GM23338 (cell line): Measurements from ENCODE around the gene DCP1B. TPM values are rescaled to one million over a fixed set of nuclear protein-coding genes. Genes with fewer than 3 reads are reported as not detected.

Source experiments
- ATAC-seq: fragments of 200-7000 bp; cut with Tn5 transposase; 3 replicates; pipeline ENCODE4 v1.9.1; 2020
- DNase-seq: peaks from one replicate; pipeline ENCODE4 v3.0.0-alpha.2; 2015; ENCODE audit warnings: low spot score
- H2AFZ ChIP-seq: fragments of 200-600 bp; sonication (generic); 2 replicates; pipeline ENCODE4 v1.8.0; 2016; ENCODE audit warnings: antibody characterized with exemption, mild to moderate bottlenecking, moderate library complexity
- H3F3A ChIP-seq: fragments of 200-600 bp; sonication (generic); replicated peaks from 2 replicates; pipeline ENCODE4 v1.8.0; 2017; ENCODE audit warnings: antibody characterized with exemption, mixed run types, low read depth
- H3K27ac ChIP-seq: fragments of 200-600 bp; sonication (generic); 2 replicates; pipeline ENCODE4 v1.6.1; 2016; ENCODE audit warnings: low read depth
- H3K27me3 ChIP-seq: fragments of 200-600 bp; sonication (generic); 2 replicates; pipeline ENCODE4 v1.8.0; 2016; ENCODE audit warnings: mild to moderate bottlenecking, mixed run types, moderate library complexity; ENCODE audit not compliant: insufficient read depth
- H3K36me3 ChIP-seq: fragments of 200-600 bp; sonication (generic); 2 replicates; pipeline ENCODE4 v1.8.0; 2016; ENCODE audit warnings: mild to moderate bottlenecking; ENCODE audit not compliant: insufficient read depth
- H3K4me1 ChIP-seq: fragments of 200-600 bp; sonication (generic); 2 replicates; pipeline ENCODE4 v1.8.0; 2016; ENCODE audit warnings: mild to moderate bottlenecking, moderate library complexity; ENCODE audit not compliant: insufficient read depth
- H3K4me2 ChIP-seq: fragments of 200-600 bp; sonication (generic); 2 replicates; pipeline ENCODE4 v1.7.1; 2017; ENCODE audit warnings: mixed run types
- H3K4me3 ChIP-seq: fragments of 200-600 bp; sonication (generic); 2 replicates; pipeline ENCODE4 v1.6.1; 2016; ENCODE audit warnings: mixed run types
- H3K79me2 ChIP-seq: fragments of 200-600 bp; sonication (generic); replicated peaks from 2 replicates; pipeline ENCODE4 v1.8.0; 2017; ENCODE audit warnings: mild to moderate bottlenecking; ENCODE audit not compliant: insufficient read depth
- H3K9me2 ChIP-seq: fragments of 200-600 bp; sonication (generic); 2 replicates; pipeline ENCODE4 v1.8.0; 2017; ENCODE audit not compliant: insufficient read depth
- H4K20me1 ChIP-seq: fragments of 200-600 bp; sonication (generic); replicated peaks from 2 replicates; pipeline ENCODE4 v1.8.0; 2017; ENCODE audit warnings: mild to moderate bottlenecking; ENCODE audit not compliant: insufficient read depth
- H3K27ac Mint-ChIP-seq: 2 replicates; pipeline ENCODE4 v1.8.0; 2020; ENCODE audit warnings: inconsistent platforms, mild to moderate bottlenecking, moderate library complexity, mixed read lengths
- H3K27me3 Mint-ChIP-seq: 3 replicates; pipeline ENCODE4 v1.8.0; 2022; ENCODE audit warnings: low read depth, mild to moderate bottlenecking, moderate library complexity, mixed read lengths, inconsistent platforms; ENCODE audit not compliant: insufficient read depth, poor library complexity
- H3K36me3 Mint-ChIP-seq: 3 replicates; pipeline ENCODE4 v1.8.0; 2021; ENCODE audit warnings: low read depth, mild to moderate bottlenecking, inconsistent platforms, moderate library complexity, mixed read lengths
- H3K4me1 Mint-ChIP-seq: 3 replicates; pipeline ENCODE4 v1.8.0; 2020; ENCODE audit warnings: mild to moderate bottlenecking, inconsistent platforms, mixed read lengths
- H3K4me3 Mint-ChIP-seq: 3 replicates; pipeline ENCODE4 v1.8.0; 2021; ENCODE audit warnings: moderate library complexity, mild to moderate bottlenecking, inconsistent platforms, mixed read lengths
- H3K9me3 Mint-ChIP-seq: 3 replicates; pipeline ENCODE4 v1.8.0; 2020; ENCODE audit warnings: moderate library complexity, mild to moderate bottlenecking, inconsistent platforms, mixed read lengths
- CREB1 ChIP-seq: fragments of 250-450 bp; sonication (Bioruptor Pico); IDR thresholded peaks from 2 replicates; pipeline ENCODE4 v1.5.0; 2020; ENCODE audit warnings: low read depth, mild to moderate bottlenecking, moderate library complexity
- EZH2 ChIP-seq: fragments of 200-600 bp; sonication (generic); IDR thresholded peaks from one replicate; pipeline ENCODE4 v1.8.0; 2017; ENCODE audit warnings: antibody characterized with exemption, mild to moderate bottlenecking, low read depth; ENCODE audit not compliant: unreplicated experiment
- EZH2phosphoT487 ChIP-seq: fragments of 200-600 bp; sonication (generic); IDR thresholded peaks from one replicate; pipeline ENCODE4 v1.8.1; 2018; ENCODE audit warnings: antibody characterized with exemption; ENCODE audit not compliant: unreplicated experiment
- JUNB ChIP-seq: IDR thresholded peaks from one replicate; pipeline ENCODE4 v1.6.1; 2016; ENCODE audit warnings: antibody characterized with exemption; ENCODE audit not compliant: unreplicated experiment
- NANOG ChIP-seq: IDR thresholded peaks from 2 replicates; pipeline ENCODE4 v1.6.1; 2016; ENCODE audit warnings: antibody characterized with exemption, borderline replicate concordance
- POLR2AphosphoS5 ChIP-seq: IDR thresholded peaks from 2 replicates; pipeline ENCODE4 v1.6.1; 2016; ENCODE audit warnings: antibody characterized with exemption, low read depth
- STAT1 ChIP-seq: IDR thresholded peaks from one replicate; pipeline ENCODE4 v1.6.1; 2016; ENCODE audit warnings: antibody characterized with exemption; ENCODE audit not compliant: unreplicated experiment
- ZNF114 ChIP-seq: fragments of 250-450 bp; sonication (Bioruptor Pico); IDR thresholded peaks from 2 replicates; pipeline ENCODE4 v1.5.0; 2020; ENCODE audit warnings: mild to moderate bottlenecking, moderate library complexity
- ZNF331 ChIP-seq: fragments of 250-450 bp; sonication (Bioruptor Pico); IDR thresholded peaks from 2 replicates; pipeline ENCODE4 v1.5.0; 2020; ENCODE audit warnings: low read depth, mild to moderate bottlenecking, moderate library complexity
- polyA plus RNA-seq: library from polyadenylated mRNA; unstranded; fragments of >200 nt; fragmentation: Nextera tagmentation; extraction: Ambion mirVana; gene quantifications from 2 replicates; pipeline ENCODE4 v1.2.1, GENCODE V29; 2016
- total RNA-seq: library from RNA; depleted of rRNA; stranded (reverse); fragments of >200 nt; shearing (Covaris generic); gene quantifications from 2 replicates; pipeline ENCODE4 v1.2.3, GENCODE V29; 2014
- TF ChIP-seq, protein P1 (sequence below): IDR thresholded peaks from one replicate; pipeline ENCODE4 v1.6.1; 2018; ENCODE audit warnings: antibody characterized with exemption; ENCODE audit not compliant: unreplicated experiment
- TF ChIP-seq, protein P2 (sequence below), 2 experiments: fragments of 200-600 bp in 1 of 2; sonication (generic) in 1 of 2; conservative IDR thresholded peaks; 2 replicates each; pipeline versions ENCODE4 v1.5.1 to v1.6.1; 2016 to 2017; ENCODE audit warnings: antibody characterized with exemption in 2 of 2, low read depth in 2 of 2, mild to moderate bottlenecking in 2 of 2, moderate library complexity in 1 of 2
- TF ChIP-seq, protein P3 (sequence below): fragments of 250-450 bp; sonication (Bioruptor Pico); IDR thresholded peaks from 2 replicates; pipeline ENCODE4 v1.5.0; 2020; ENCODE audit warnings: mild to moderate bottlenecking, moderate library complexity
- TF ChIP-seq, protein P4 (sequence below): IDR thresholded peaks from 2 replicates; pipeline ENCODE4 v1.6.1; 2016; ENCODE audit warnings: antibody characterized with exemption

DCP1B gene
- total and polyA plus RNA-seq, 2 experiments from 2014 or later: 24.4 to 29.8 TPM

DNA sequence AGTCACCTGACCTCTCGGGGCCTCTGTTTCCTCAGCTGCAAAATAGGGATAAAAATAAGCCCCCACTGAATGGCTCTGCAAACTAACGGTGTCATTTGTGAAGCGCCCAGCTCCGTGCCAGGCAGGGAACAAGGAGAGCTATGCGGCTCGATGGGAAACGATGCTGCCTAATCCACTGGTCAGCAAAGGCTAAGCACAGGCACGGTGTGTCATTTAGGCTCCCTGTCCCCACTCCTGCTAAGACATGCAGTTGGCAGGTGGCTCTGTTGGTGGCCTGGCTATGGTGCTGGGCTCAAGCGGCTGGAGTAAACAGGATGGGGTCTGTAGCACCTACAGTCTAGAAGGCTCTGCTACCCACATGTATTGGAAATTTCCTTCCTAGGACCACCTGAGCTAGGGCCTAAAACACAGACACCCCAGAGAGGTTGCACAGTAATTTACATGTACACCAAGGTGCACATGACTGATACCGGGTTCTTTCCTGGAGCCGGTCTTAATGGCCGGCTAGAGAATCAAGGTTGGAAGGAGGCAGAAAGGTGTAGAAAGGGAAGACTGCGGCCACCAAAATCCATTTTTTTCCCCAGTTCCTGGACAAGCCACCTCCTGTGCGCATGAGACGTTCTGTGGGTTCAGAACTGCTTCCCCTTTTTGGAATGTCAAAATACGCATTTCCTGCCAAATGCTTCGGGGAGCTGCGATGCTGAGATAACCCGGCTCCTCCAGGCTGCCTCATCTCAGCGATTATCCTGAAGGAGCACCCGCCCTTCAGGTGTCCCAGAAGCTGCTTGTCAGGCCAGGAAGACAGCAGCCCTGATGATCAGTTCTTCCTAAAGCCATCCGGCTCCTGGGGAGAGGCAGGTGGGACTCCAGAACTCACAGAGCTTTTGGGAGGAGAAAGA is 86.8 kb downstream of the DCP1B start:
- Mint-ChIP-seq H3K4me3 (no peak overlapping the region), H3K27ac (no peak overlapping the region)

More for the DNA sequence above, 86.8 kb downstream of the DCP1B start:
- ATAC-seq: no peak
- Histone ChIP-seq H2AFZ (no peak overlapping the region), H3K4me2 (no peak overlapping the region), H3K27ac (no peak overlapping the region), H3K4me1 (no peaks in the 10 kb centered on the region), H3K79me2 (no peaks in the 10 kb centered on the region), H3K4me3 (no peak overlapping the region), H3K27me3 (no peaks in the 10 kb centered on the region), H3F3A (no peaks in the 10 kb centered on the region), H4K20me1 (no peaks in the 10 kb centered on the region), H3K36me3 (no peaks in the 10 kb centered on the region), H3K9me2 (no peaks in the 10 kb centered on the region)
- peaks cover 9% of the 10 kb centered on the region for H3K27me3 Mint-ChIP-seq
- no peak for DNase-seq
- peaks cover 15% of the 10 kb centered on the region for H3K4me1 Mint-ChIP-seq
- H3K9me3 Mint-ChIP-seq: no peaks in the 10 kb centered on the region
- TF ChIP-seq, protein P1, sequence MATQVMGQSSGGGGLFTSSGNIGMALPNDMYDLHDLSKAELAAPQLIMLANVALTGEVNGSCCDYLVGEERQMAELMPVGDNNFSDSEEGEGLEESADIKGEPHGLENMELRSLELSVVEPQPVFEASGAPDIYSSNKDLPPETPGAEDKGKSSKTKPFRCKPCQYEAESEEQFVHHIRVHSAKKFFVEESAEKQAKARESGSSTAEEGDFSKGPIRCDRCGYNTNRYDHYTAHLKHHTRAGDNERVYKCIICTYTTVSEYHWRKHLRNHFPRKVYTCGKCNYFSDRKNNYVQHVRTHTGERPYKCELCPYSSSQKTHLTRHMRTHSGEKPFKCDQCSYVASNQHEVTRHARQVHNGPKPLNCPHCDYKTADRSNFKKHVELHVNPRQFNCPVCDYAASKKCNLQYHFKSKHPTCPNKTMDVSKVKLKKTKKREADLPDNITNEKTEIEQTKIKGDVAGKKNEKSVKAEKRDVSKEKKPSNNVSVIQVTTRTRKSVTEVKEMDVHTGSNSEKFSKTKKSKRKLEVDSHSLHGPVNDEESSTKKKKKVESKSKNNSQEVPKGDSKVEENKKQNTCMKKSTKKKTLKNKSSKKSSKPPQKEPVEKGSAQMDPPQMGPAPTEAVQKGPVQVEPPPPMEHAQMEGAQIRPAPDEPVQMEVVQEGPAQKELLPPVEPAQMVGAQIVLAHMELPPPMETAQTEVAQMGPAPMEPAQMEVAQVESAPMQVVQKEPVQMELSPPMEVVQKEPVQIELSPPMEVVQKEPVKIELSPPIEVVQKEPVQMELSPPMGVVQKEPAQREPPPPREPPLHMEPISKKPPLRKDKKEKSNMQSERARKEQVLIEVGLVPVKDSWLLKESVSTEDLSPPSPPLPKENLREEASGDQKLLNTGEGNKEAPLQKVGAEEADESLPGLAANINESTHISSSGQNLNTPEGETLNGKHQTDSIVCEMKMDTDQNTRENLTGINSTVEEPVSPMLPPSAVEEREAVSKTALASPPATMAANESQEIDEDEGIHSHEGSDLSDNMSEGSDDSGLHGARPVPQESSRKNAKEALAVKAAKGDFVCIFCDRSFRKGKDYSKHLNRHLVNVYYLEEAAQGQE: no peak
- TF ChIP-seq EZH2 (no peak), JUNB (no peak), POLR2AphosphoS5 (no peak), ZNF331 (CRISPR knock-in tag) (no peak), EZH2phosphoT487 (no peak), NANOG (no peak), ZNF114 (CRISPR knock-in tag) (no peak), STAT1 (no peak), CREB1 (no peak)
- TF ChIP-seq, protein P2, sequence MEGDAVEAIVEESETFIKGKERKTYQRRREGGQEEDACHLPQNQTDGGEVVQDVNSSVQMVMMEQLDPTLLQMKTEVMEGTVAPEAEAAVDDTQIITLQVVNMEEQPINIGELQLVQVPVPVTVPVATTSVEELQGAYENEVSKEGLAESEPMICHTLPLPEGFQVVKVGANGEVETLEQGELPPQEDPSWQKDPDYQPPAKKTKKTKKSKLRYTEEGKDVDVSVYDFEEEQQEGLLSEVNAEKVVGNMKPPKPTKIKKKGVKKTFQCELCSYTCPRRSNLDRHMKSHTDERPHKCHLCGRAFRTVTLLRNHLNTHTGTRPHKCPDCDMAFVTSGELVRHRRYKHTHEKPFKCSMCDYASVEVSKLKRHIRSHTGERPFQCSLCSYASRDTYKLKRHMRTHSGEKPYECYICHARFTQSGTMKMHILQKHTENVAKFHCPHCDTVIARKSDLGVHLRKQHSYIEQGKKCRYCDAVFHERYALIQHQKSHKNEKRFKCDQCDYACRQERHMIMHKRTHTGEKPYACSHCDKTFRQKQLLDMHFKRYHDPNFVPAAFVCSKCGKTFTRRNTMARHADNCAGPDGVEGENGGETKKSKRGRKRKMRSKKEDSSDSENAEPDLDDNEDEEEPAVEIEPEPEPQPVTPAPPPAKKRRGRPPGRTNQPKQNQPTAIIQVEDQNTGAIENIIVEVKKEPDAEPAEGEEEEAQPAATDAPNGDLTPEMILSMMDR (conservative IDR thresholded peaks at IDR 0.05; ENCODE audit: low read depth in 2 of 2): no peak
- TF ChIP-seq, protein P3, sequence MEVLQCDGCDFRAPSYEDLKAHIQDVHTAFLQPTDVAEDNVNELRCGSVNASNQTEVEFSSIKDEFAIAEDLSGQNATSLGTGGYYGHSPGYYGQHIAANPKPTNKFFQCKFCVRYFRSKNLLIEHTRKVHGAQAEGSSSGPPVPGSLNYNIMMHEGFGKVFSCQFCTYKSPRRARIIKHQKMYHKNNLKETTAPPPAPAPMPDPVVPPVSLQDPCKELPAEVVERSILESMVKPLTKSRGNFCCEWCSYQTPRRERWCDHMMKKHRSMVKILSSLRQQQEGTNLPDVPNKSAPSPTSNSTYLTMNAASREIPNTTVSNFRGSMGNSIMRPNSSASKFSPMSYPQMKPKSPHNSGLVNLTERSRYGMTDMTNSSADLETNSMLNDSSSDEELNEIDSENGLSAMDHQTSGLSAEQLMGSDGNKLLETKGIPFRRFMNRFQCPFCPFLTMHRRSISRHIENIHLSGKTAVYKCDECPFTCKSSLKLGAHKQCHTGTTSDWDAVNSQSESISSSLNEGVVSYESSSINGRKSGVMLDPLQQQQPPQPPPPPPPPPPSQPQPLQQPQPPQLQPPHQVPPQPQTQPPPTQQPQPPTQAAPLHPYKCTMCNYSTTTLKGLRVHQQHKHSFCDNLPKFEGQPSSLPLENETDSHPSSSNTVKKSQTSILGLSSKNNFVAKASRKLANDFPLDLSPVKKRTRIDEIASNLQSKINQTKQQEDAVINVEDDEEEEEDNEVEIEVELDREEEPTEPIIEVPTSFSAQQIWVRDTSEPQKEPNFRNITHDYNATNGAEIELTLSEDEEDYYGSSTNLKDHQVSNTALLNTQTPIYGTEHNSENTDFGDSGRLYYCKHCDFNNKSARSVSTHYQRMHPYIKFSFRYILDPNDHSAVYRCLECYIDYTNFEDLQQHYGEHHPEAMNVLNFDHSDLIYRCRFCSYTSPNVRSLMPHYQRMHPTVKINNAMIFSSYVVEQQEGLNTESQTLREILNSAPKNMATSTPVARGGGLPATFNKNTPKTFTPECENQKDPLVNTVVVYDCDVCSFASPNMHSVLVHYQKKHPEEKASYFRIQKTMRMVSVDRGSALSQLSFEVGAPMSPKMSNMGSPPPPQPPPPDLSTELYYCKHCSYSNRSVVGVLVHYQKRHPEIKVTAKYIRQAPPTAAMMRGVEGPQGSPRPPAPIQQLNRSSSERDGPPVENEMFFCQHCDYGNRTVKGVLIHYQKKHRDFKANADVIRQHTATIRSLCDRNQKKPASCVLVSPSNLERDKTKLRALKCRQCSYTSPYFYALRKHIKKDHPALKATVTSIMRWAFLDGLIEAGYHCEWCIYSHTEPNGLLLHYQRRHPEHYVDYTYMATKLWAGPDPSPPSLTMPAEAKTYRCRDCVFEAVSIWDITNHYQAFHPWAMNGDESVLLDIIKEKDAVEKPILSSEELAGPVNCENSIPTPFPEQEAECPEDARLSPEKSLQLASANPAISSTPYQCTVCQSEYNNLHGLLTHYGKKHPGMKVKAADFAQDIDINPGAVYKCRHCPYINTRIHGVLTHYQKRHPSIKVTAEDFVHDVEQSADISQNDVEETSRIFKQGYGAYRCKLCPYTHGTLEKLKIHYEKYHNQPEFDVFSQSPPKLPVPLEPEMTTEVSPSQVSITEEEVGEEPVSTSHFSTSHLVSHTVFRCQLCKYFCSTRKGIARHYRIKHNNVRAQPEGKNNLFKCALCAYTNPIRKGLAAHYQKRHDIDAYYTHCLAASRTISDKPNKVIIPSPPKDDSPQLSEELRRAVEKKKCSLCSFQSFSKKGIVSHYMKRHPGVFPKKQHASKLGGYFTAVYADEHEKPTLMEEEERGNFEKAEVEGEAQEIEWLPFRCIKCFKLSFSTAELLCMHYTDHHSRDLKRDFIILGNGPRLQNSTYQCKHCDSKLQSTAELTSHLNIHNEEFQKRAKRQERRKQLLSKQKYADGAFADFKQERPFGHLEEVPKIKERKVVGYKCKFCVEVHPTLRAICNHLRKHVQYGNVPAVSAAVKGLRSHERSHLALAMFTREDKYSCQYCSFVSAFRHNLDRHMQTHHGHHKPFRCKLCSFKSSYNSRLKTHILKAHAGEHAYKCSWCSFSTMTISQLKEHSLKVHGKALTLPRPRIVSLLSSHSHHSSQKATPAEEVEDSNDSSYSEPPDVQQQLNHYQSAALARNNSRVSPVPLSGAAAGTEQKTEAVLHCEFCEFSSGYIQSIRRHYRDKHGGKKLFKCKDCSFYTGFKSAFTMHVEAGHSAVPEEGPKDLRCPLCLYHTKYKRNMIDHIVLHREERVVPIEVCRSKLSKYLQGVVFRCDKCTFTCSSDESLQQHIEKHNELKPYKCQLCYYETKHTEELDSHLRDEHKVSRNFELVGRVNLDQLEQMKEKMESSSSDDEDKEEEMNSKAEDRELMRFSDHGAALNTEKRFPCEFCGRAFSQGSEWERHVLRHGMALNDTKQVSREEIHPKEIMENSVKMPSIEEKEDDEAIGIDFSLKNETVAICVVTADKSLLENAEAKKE: no peak
- TF ChIP-seq, protein P4, sequence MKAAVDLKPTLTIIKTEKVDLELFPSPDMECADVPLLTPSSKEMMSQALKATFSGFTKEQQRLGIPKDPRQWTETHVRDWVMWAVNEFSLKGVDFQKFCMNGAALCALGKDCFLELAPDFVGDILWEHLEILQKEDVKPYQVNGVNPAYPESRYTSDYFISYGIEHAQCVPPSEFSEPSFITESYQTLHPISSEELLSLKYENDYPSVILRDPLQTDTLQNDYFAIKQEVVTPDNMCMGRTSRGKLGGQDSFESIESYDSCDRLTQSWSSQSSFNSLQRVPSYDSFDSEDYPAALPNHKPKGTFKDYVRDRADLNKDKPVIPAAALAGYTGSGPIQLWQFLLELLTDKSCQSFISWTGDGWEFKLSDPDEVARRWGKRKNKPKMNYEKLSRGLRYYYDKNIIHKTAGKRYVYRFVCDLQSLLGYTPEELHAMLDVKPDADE: no peak
- no peaks in the 10 kb centered on the region for H3K36me3 Mint-ChIP-seq
